ENCODE results near the gene ZC3H18. TPM values are rescaled to one million over a fixed set of nuclear protein-coding genes. Genes with fewer than 3 reads are reported as not detected.

The ZC3H18 gene
- total RNA-seq, 1 experiment from 2014 or later, result 13.2 TPM

- no peaks in the 10 kb centered on the region for H3K9me3 ChIP-seq
- 0 out of 2 replicates have a peak, but pooled peaks cover 2% of the 10 kb centered on the region for H3K27me3 ChIP-seq
- peak; percentile 10 for DNase-seq
- no peak overlapping the region for H3K4me3 ChIP-seq
- H3K36me3 ChIP-seq, result no peaks in the 10 kb centered on the region
Observed at GRCh38 chr16:88560714-88561484, 9.3 kb upstream of the ZC3H18 start.

GRCh38 chr16:88561485-88562359, 8.5 kb upstream of the ZC3H18 start:
- Histone ChIP-seq H3K36me3 (no peaks in the 10 kb centered on the region), H3K4me3 (no peak overlapping the region), H3K27me3 (0 out of 2 replicates have a peak, but pooled peaks cover 2% of the 10 kb centered on the region), H3K9me3 (no peaks in the 10 kb centered on the region)
- DNase-seq, result peak; percentile 28

GRCh38 chr16:88566158-88566557, 4.0 kb upstream of the ZC3H18 start:
- H3K27me3 ChIP-seq, result no peaks in the 10 kb centered on the region
- no peak overlapping the region for H3K4me3 ChIP-seq
- H3K36me3 ChIP-seq, result no peaks in the 10 kb centered on the region
- no peak for DNase-seq
- no peaks in the 10 kb centered on the region for H3K9me3 ChIP-seq

GRCh38 chr16:88568710-88569613, 1.2 kb upstream of the ZC3H18 start:
- no peaks in the 10 kb centered on the region for H3K27me3 ChIP-seq
- H3K9me3 ChIP-seq, result no peaks in the 10 kb centered on the region
- no peaks in the 10 kb centered on the region; the same call in 1 of the 2 replicates for H3K36me3 ChIP-seq
- no peak for DNase-seq
- peak overlapping the region; percentile 74 for H3K4me3 ChIP-seq

GRCh38 chr16:88569614-88569984, 604 bp upstream of the ZC3H18 start:
- DNase-seq, result no peak
- no peaks in the 10 kb centered on the region; the same call in 1 of the 2 replicates for H3K36me3 ChIP-seq
- H3K27me3 ChIP-seq, result no peaks in the 10 kb centered on the region
- no peaks in the 10 kb centered on the region for H3K9me3 ChIP-seq
- H3K4me3 ChIP-seq, result peak overlapping the region; percentile 74

- H3K9me3 ChIP-seq, result no peaks in the 10 kb centered on the region
- no peaks in the 10 kb centered on the region; the same call in 1 of the 2 replicates for H3K36me3 ChIP-seq
- no peaks in the 10 kb centered on the region for H3K27me3 ChIP-seq
- no peak for DNase-seq
- peak overlapping the region; percentile 74 for H3K4me3 ChIP-seq
Observed at GRCh38 chr16:88570691-88571092, 489 bp downstream of the ZC3H18 start.

- H3K9me3 ChIP-seq, result no peaks in the 10 kb centered on the region
- peaks cover 2% of the 10 kb centered on the region for H3K36me3 ChIP-seq
- no peak for DNase-seq
- no peak overlapping the region for H3K4me3 ChIP-seq
- no peaks in the 10 kb centered on the region for H3K27me3 ChIP-seq
Observed at GRCh38 chr16:88575251-88575650, 5.0 kb downstream of the ZC3H18 start.

GRCh38 chr16:88576307-88576706, 6.1 kb downstream of the ZC3H18 start:
- no peaks in the 10 kb centered on the region for H3K27me3 ChIP-seq
- no peak for DNase-seq
- H3K9me3 ChIP-seq, result no peaks in the 10 kb centered on the region
- peaks cover 2% of the 10 kb centered on the region for H3K36me3 ChIP-seq
- no peak overlapping the region for H3K4me3 ChIP-seq

- H3K36me3 ChIP-seq, result peaks cover 2% of the 10 kb centered on the region
- no peaks in the 10 kb centered on the region for H3K27me3 ChIP-seq
- no peak overlapping the region for H3K4me3 ChIP-seq
- DNase-seq, result no peak
- H3K9me3 ChIP-seq, result no peaks in the 10 kb centered on the region
Observed at GRCh38 chr16:88577166-88577565, 7.0 kb downstream of the ZC3H18 start.

- H3K4me3 ChIP-seq, result no peak overlapping the region
- no peaks in the 10 kb centered on the region for H3K9me3 ChIP-seq
- no peaks in the 10 kb centered on the region for H3K27me3 ChIP-seq
- no peak for DNase-seq
- peaks cover 7% of the 10 kb centered on the region for H3K36me3 ChIP-seq
Observed at GRCh38 chr16:88578446-88579313, 8.5 kb downstream of the ZC3H18 start.

GRCh38 chr16:88580371-88580770, 10.2 kb downstream of the ZC3H18 start:
- Histone ChIP-seq H3K9me3 (no peaks in the 10 kb centered on the region), H3K36me3 (peaks cover 9% of the 10 kb centered on the region; the same call in 1 of the 2 replicates), H3K27me3 (no peaks in the 10 kb centered on the region), H3K4me3 (no peak overlapping the region)
- no peak for DNase-seq

- Histone ChIP-seq H3K4me3 (no peak overlapping the region), H3K9me3 (no peaks in the 10 kb centered on the region), H3K36me3 (peaks cover 9% of the 10 kb centered on the region; the same call in 1 of the 2 replicates), H3K27me3 (no peaks in the 10 kb centered on the region)
- no peak for DNase-seq
Observed at GRCh38 chr16:88581033-88581432, 10.8 kb downstream of the ZC3H18 start.

GRCh38 chr16:88582912-88583575, 12.8 kb downstream of the ZC3H18 start:
- H3K9me3 ChIP-seq, result no peaks in the 10 kb centered on the region
- H3K27me3 ChIP-seq, result no peaks in the 10 kb centered on the region
- no peak for DNase-seq
- H3K4me3 ChIP-seq, result no peak overlapping the region
- H3K36me3 ChIP-seq, result peaks cover 7% of the 10 kb centered on the region; the same call in 1 of the 2 replicates

GRCh38 chr16:88584676-88585075, 14.5 kb downstream of the ZC3H18 start:
- Histone ChIP-seq H3K36me3 (peaks cover 7% of the 10 kb centered on the region; the same call in 1 of the 2 replicates), H3K4me3 (no peak overlapping the region), H3K27me3 (no peaks in the 10 kb centered on the region), H3K9me3 (no peaks in the 10 kb centered on the region)
- no peak for DNase-seq

- no peak for DNase-seq
- Histone ChIP-seq H3K9me3 (no peaks in the 10 kb centered on the region), H3K36me3 (peaks cover 7% of the 10 kb centered on the region; the same call in 1 of the 2 replicates), H3K4me3 (no peak overlapping the region), H3K27me3 (no peaks in the 10 kb centered on the region)
Observed at GRCh38 chr16:88585269-88585668, 15.1 kb downstream of the ZC3H18 start.

Data from MG63 (cell line).